Activated naive CD4-positive, alpha-beta T cell treated with anti-CD3 and anti-CD28 coated beads, Interleukin-2, amount 10 ng/mL, durations not matched to agents 7 days and 5 days (primary cell): Measurements from ENCODE around the gene GADD45A.

Experiments used
- CTCF ChIA-PET: fragments of 350-600 bp; sonication (Branson Sonifier 250); formaldehyde crosslinking; loops from one replicate; lab custom pipeline; 2021; ENCODE audit warnings: antibody characterized with exemption; lab: Charles Lee
- DNase-seq: peaks from one replicate; pipeline ENCODE4 v3.0.0-alpha.2; 2020
- H3K27ac Mint-ChIP-seq: one replicate; pipeline ENCODE4 v1.8.0; 2021; ENCODE audit warnings: mild to moderate bottlenecking, moderate library complexity, mixed read lengths
- H3K27me3 Mint-ChIP-seq: one replicate; pipeline ENCODE4 v1.8.0; 2021; ENCODE audit warnings: mild to moderate bottlenecking, mixed read lengths
- H3K36me3 Mint-ChIP-seq: one replicate; pipeline ENCODE4 v1.8.0; 2021; ENCODE audit warnings: mixed read lengths
- H3K4me1 Mint-ChIP-seq: one replicate; pipeline ENCODE4 v1.8.0; 2021; ENCODE audit warnings: mixed read lengths
- H3K4me3 Mint-ChIP-seq: one replicate; pipeline ENCODE4 v1.8.0; 2021; ENCODE audit warnings: mild to moderate bottlenecking, moderate library complexity, mixed read lengths
- H3K9me3 Mint-ChIP-seq: one replicate; pipeline ENCODE4 v1.8.0; 2021; ENCODE audit warnings: mixed read lengths

GADD45A gene

GRCh38 chr1:67676946-67677345, 8.1 kb upstream of the GADD45A start:
- no peak overlapping the region for H3K4me3 Mint-ChIP-seq
- CTCF ChIA-PET, result no interaction called here

GRCh38 chr1:67677408-67677807, 7.6 kb upstream of the GADD45A start:
- Mint-ChIP-seq H3K9me3 (no peaks in the 10 kb centered on the region), H3K4me1 (peaks cover 29% of the 10 kb centered on the region), H3K27me3 (peaks cover 8% of the 10 kb centered on the region), H3K36me3 (no peaks in the 10 kb centered on the region), H3K27ac (no peak overlapping the region), H3K4me3 (no peak overlapping the region)
- CTCF ChIA-PET, result no interaction called here
- no peak for DNase-seq

More at GRCh38 chr1:67676946-67677345, 8.1 kb upstream of the GADD45A start:
- DNase-seq, result no peak
- Mint-ChIP-seq H3K36me3 (no peaks in the 10 kb centered on the region), H3K27me3 (peaks cover 12% of the 10 kb centered on the region), H3K9me3 (no peaks in the 10 kb centered on the region), H3K27ac (no peak overlapping the region), H3K4me1 (peaks cover 29% of the 10 kb centered on the region)

DNA sequence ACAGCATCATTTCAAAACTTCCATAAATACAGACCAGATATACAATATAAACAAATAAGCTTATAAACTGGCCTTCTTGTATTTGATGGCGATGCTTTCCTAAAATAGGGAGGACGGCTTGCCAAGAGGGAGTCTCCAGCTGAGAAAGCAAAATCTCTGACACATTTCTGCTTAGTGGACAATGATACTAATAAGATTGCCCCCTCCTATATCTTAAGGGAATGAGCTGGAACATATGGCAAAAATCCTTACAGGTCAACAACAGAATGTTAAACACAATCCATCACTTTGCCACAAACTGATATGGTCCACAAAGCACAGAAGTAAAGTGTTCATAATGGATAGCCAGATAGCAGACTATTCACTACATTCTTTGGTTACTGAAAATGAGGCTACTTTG, 7.1 kb upstream of the GADD45A start:
- peaks cover 29% of the 10 kb centered on the region for H3K4me1 Mint-ChIP-seq
- no peaks in the 10 kb centered on the region for H3K9me3 Mint-ChIP-seq
- CTCF ChIA-PET, result no interaction called here
- H3K27ac Mint-ChIP-seq, result no peak overlapping the region
- no peak overlapping the region for H3K4me3 Mint-ChIP-seq
- H3K27me3 Mint-ChIP-seq, result peaks cover 7% of the 10 kb centered on the region
- DNase-seq, result no peak
- no peaks in the 10 kb centered on the region for H3K36me3 Mint-ChIP-seq

DNA sequence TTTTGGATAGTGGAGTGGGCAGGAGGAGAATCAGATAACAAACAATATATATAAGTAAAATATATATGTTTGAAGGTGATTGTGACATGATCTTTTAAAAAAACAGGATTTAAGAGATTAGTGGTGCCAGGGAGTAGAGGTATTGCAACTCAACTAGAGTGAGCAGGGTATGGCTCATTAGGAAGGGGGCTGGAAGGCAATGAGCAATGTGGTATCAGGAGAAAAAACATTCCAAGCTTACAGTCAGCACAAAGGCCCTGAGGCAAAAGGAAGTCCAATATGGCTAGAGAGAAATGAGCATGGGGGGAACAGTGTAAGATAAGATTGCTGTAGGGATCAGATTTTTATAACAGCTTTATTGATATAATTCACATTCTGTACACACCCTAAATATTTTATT, 5.3 kb upstream of the GADD45A start:
- Mint-ChIP-seq H3K27me3 (peaks cover 3% of the 10 kb centered on the region), H3K27ac (no peak overlapping the region), H3K4me3 (no peak overlapping the region), H3K9me3 (no peaks in the 10 kb centered on the region), H3K36me3 (no peaks in the 10 kb centered on the region), H3K4me1 (peaks cover 31% of the 10 kb centered on the region)
- DNase-seq, result no peak
- CTCF ChIA-PET, result no interaction called here

DNA sequence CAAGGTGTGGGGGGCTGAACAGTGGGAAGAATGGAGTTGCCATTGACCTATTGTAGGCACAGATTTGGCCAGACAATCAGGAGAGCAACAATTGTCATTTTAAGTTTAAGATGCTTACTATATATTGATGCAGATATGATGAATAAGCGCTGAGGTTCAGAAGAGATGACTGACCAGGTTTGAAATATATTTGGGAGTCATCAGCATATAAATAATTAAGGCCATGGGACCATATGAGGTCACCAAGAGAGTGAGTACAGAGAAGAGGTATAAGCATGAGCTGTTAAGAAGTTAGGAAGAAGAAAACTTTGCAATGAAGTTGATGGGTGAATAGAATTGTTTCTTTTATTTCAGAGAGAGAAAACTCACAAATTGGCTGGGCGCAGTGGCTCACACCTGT, 4.5 kb upstream of the GADD45A start:
- Mint-ChIP-seq H3K36me3 (peaks cover 2% of the 10 kb centered on the region), H3K27me3 (peaks cover 3% of the 10 kb centered on the region), H3K4me1 (peaks cover 26% of the 10 kb centered on the region), H3K4me3 (no peak overlapping the region), H3K9me3 (no peaks in the 10 kb centered on the region), H3K27ac (no peak overlapping the region)
- CTCF ChIA-PET, result no interaction called here
- no peak for DNase-seq

DNA sequence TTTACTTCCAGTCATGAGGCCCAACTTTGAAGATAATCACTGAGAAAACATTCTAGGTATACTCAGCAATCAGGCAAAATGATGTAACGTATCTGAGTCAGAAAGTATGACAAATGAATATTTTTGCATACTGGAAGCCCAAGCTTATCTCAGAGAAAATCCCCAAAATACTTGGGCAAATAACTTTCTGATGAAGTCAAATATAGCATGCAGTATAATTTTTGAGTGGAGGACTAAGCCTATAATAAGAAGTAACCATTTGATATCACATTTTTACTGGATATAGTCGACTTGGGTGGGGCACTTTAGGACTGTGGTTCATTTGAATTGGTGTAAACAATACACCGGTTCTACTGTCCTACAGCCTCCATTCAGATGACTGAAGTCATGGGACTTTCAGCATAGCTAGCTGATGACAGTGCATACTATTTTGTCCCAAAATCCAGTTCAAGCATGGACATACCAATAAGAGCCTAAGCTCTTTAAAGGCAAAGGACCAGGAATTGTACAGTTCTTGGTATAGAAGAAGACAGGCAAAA, 2.3 kb upstream of the GADD45A start:
- H3K4me3 Mint-ChIP-seq, result no peak overlapping the region
- H3K9me3 Mint-ChIP-seq, result no peaks in the 10 kb centered on the region
- H3K27ac Mint-ChIP-seq, result no peak overlapping the region
- H3K27me3 Mint-ChIP-seq, result peaks cover 3% of the 10 kb centered on the region
- CTCF ChIA-PET, result no interaction called here
- DNase-seq, result no peak
- H3K4me1 Mint-ChIP-seq, result peaks cover 29% of the 10 kb centered on the region
- peaks cover 9% of the 10 kb centered on the region for H3K36me3 Mint-ChIP-seq

DNA sequence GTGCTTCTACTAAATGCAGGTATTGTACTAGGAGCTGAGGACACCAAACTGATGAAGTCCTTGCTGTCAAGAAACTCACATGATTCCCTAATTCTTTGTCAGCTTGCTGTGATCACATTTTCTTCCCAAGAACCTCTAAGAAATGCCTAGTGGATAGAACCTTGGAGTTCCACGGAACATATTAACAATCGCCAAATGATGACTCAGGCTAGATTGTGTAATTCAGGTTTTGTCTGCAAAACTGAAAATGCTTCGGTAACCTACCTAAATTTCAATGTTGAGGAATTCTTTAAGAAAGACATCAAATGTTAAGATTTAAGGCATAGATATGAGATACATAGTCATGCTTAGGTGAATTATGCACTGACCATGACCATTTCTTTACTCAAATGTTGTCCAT, 1.7 kb upstream of the GADD45A start:
- Mint-ChIP-seq H3K9me3 (no peaks in the 10 kb centered on the region), H3K4me3 (no peak overlapping the region), H3K36me3 (peaks cover 12% of the 10 kb centered on the region), H3K27ac (no peak overlapping the region), H3K4me1 (peaks cover 32% of the 10 kb centered on the region), H3K27me3 (peaks cover 3% of the 10 kb centered on the region)
- no peak for DNase-seq
- CTCF ChIA-PET, result no interaction called here

- Mint-ChIP-seq H3K9me3 (no peaks in the 10 kb centered on the region), H3K4me3 (peak overlapping the region; percentile 97)
These were observed 1.1 kb upstream of the GADD45A start for GRCh38 chr1:67683766-67684525.

GRCh38 chr1:67684526-67685066, 405 bp upstream of the GADD45A start:
- DNase-seq, result no peak
- CTCF ChIA-PET, result interaction anchor here (1.0 to 3.7 kb wide), 5 partner anchors 10 to 746 kb away, joined by 3 to 17 read pairs (median 3); no protein-coding TSS in a partner anchor
- Mint-ChIP-seq H3K4me1 (peaks cover 37% of the 10 kb centered on the region), H3K9me3 (no peaks in the 10 kb centered on the region), H3K36me3 (peaks cover 24% of the 10 kb centered on the region), H3K27me3 (peaks cover 2% of the 10 kb centered on the region), H3K27ac (peak overlapping the region; percentile 99), H3K4me3 (peak overlapping the region; percentile 97)

More at GRCh38 chr1:67683766-67684525, 1.1 kb upstream of the GADD45A start:
- Mint-ChIP-seq H3K4me1 (peaks cover 37% of the 10 kb centered on the region), H3K27me3 (peaks cover 3% of the 10 kb centered on the region), H3K27ac (no peak overlapping the region), H3K36me3 (peaks cover 18% of the 10 kb centered on the region)
- DNase-seq, result peak; percentile 22
- CTCF ChIA-PET, result interaction anchor here (1.0 to 3.7 kb wide), 5 partner anchors 10 to 746 kb away, joined by 3 to 17 read pairs (median 3); no protein-coding TSS in a partner anchor

GRCh38 chr1:67685558-67686266, 711 bp downstream of the GADD45A start:
- H3K27ac Mint-ChIP-seq, result peak overlapping the region; percentile 99
- CTCF ChIA-PET, result interaction anchor here (0.9 to 3.7 kb wide), 5 partner anchors 11 to 79 kb away, joined by 3 to 17 read pairs (median 4); no protein-coding TSS in a partner anchor
- DNase-seq, result peak; percentile 76
- no peaks in the 10 kb centered on the region for H3K27me3 Mint-ChIP-seq
- peaks cover 25% of the 10 kb centered on the region for H3K36me3 Mint-ChIP-seq
- H3K4me3 Mint-ChIP-seq, result peak overlapping the region; percentile 97
- H3K4me1 Mint-ChIP-seq, result peaks cover 37% of the 10 kb centered on the region
- H3K9me3 Mint-ChIP-seq, result no peaks in the 10 kb centered on the region

GRCh38 chr1:67686267-67687197, 1.5 kb downstream of the GADD45A start:
- H3K4me3 Mint-ChIP-seq, result peak overlapping the region; percentile 97
- CTCF ChIA-PET, result interaction anchor here (0.6 to 3.7 kb wide), 4 partner anchors 12 to 73 kb away, joined by 3 to 17 read pairs (median 4); no protein-coding TSS in a partner anchor
- H3K9me3 Mint-ChIP-seq, result no peaks in the 10 kb centered on the region
- H3K27me3 Mint-ChIP-seq, result no peaks in the 10 kb centered on the region
- H3K27ac Mint-ChIP-seq, result peak overlapping the region; percentile 99
- peaks cover 25% of the 10 kb centered on the region for H3K36me3 Mint-ChIP-seq
- DNase-seq, result peak; percentile 81
- peaks cover 37% of the 10 kb centered on the region for H3K4me1 Mint-ChIP-seq

DNA sequence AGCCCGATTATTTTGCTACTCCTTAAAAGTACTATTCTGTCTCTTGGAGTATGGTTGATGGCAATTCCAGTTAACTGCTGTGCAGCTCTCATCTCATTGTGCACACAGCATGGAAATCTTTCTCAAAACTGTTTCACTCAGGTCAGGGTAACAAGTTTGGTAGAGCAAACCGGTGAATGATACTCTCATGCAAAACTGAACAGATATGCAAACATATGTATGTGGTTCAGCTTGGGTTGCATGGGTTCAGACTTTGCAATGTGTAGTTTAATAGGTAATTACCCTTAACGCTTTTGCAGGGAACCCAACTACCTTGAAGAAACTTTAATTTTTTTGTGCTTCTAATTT, 2.2 kb downstream of the GADD45A start:
- peak overlapping the region; percentile 97 for H3K4me3 Mint-ChIP-seq
- H3K4me1 Mint-ChIP-seq, result peaks cover 37% of the 10 kb centered on the region
- no peak for DNase-seq
- no peaks in the 10 kb centered on the region for H3K9me3 Mint-ChIP-seq
- H3K36me3 Mint-ChIP-seq, result peaks cover 25% of the 10 kb centered on the region
- peak overlapping the region; percentile 99 for H3K27ac Mint-ChIP-seq
- CTCF ChIA-PET, result interaction anchor here (0.6 to 3.7 kb wide), 3 partner anchors 13 to 71 kb away, joined by 3 to 17 read pairs (median 6); no protein-coding TSS in a partner anchor
- H3K27me3 Mint-ChIP-seq, result no peaks in the 10 kb centered on the region

- DNase-seq, result no peak
These were observed 2.6 kb downstream of the GADD45A start for GRCh38 chr1:67687649-67688048.

More at GRCh38 chr1:67687649-67688048, 2.6 kb downstream of the GADD45A start:
- peak overlapping the region; percentile 4 for H3K4me3 Mint-ChIP-seq
- CTCF ChIA-PET, result interaction anchor here (1.9 kb wide), 1 partner anchor 70 kb away, joined by 6 read pairs; no protein-coding TSS in a partner anchor
- no peaks in the 10 kb centered on the region for H3K9me3 Mint-ChIP-seq
- no peaks in the 10 kb centered on the region for H3K27me3 Mint-ChIP-seq
- H3K36me3 Mint-ChIP-seq, result peaks cover 25% of the 10 kb centered on the region
- peaks cover 37% of the 10 kb centered on the region for H3K4me1 Mint-ChIP-seq
- no peak overlapping the region for H3K27ac Mint-ChIP-seq
